ENCODE results near the gene UBC. TPM values are rescaled to one million over a fixed set of nuclear protein-coding genes. Genes with fewer than 3 reads are reported as not detected.

UBC gene
- 1,376 and 1,684 TPM in 2 replicates for polyA plus RNA-seq (2011; rRNA removed)
- 815 and 985 TPM in 2 replicates for polyA minus RNA-seq (2011; rRNA and poly(A)+ RNA removed)

GRCh38 chr12:124914392-124915238, at the start of gene UBC:
Gene UBC, minus strand, starts transcription at chr12:124914650. Its CDS starts 879 bp downstream, at chr12:124913771.
- CTCF ChIA-PET, result interaction anchor here (2.1 to 5.9 kb wide), 2 partner anchors 8 to 26 kb away, joined by 9 to 45 read pairs; no protein-coding TSS in a partner anchor

GRCh38 chr12:124963211-124963610, 48.8 kb upstream of the UBC start:
- TF ChIP-seq, protein P1, sequence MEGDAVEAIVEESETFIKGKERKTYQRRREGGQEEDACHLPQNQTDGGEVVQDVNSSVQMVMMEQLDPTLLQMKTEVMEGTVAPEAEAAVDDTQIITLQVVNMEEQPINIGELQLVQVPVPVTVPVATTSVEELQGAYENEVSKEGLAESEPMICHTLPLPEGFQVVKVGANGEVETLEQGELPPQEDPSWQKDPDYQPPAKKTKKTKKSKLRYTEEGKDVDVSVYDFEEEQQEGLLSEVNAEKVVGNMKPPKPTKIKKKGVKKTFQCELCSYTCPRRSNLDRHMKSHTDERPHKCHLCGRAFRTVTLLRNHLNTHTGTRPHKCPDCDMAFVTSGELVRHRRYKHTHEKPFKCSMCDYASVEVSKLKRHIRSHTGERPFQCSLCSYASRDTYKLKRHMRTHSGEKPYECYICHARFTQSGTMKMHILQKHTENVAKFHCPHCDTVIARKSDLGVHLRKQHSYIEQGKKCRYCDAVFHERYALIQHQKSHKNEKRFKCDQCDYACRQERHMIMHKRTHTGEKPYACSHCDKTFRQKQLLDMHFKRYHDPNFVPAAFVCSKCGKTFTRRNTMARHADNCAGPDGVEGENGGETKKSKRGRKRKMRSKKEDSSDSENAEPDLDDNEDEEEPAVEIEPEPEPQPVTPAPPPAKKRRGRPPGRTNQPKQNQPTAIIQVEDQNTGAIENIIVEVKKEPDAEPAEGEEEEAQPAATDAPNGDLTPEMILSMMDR (IDR thresholded peaks at IDR 0.05; ENCODE audit: low read depth, low read length), result no peak
- Histone ChIP-seq H3K27ac (ENCODE audit: low read depth, low read length) (no peak overlapping the region), H3K4me3 (ENCODE audit: low read depth, low read length) (no peak overlapping the region), H3K9me3 (ENCODE audit: control insufficient read depth, insufficient read depth, low read length) (no peaks in the 10 kb centered on the region; the same call in 1 of the 2 replicates), H3K27me3 (ENCODE audit: control insufficient read depth, insufficient read depth, low read length) (no peaks in the 10 kb centered on the region)
- ChIA-PET POLR2A (no interaction called here), CTCF (interaction anchor here (1.3 kb wide), 1 partner anchor 22 kb away, joined by 3 read pairs; no protein-coding TSS in a partner anchor)
- no peak for DNase-seq (ENCODE audit: low read depth, low spot score)

More at GRCh38 chr12:124914392-124915238, at the start of gene UBC:
- Histone ChIP-seq H3K27ac (ENCODE audit: low read depth, low read length) (peak within 1 kb of the TSS; percentile 100), H3K27me3 (ENCODE audit: control insufficient read depth, insufficient read depth, low read length) (no peaks in the 10 kb centered on the region), H3K4me3 (ENCODE audit: low read depth, low read length) (peak within 1 kb of the TSS; percentile 100), H3K9me3 (ENCODE audit: control insufficient read depth, insufficient read depth, low read length) (peaks cover 6% of the 10 kb centered on the region; the same call in 1 of the 2 replicates)
- TF ChIP-seq, protein P1 (IDR thresholded peaks at IDR 0.05; ENCODE audit: low read depth, low read length), result no peak
- POLR2A ChIA-PET, result interaction anchor here (0.6 to 3.4 kb wide), 14 partner anchors 9 to 1014 kb away, joined by 3 to 65 read pairs (median 6); partner anchors contain the start of gene DHX37
- DNase-seq (ENCODE audit: low read depth, low spot score), result peak; percentile 91

- CTCF ChIA-PET, result interaction anchor here (1.0 kb wide), 1 partner anchor 20 kb away, joined by 4 read pairs; no protein-coding TSS in a partner anchor
- Histone ChIP-seq H3K27ac (ENCODE audit: low read depth, low read length) (no peak overlapping the region), H3K4me3 (ENCODE audit: low read depth, low read length) (no peak overlapping the region), H3K9me3 (ENCODE audit: control insufficient read depth, insufficient read depth, low read length) (no peaks in the 10 kb centered on the region; the same call in 1 of the 2 replicates), H3K27me3 (ENCODE audit: control insufficient read depth, insufficient read depth, low read length) (no peaks in the 10 kb centered on the region)
- TF ChIP-seq, protein P1 (IDR thresholded peaks at IDR 0.05; ENCODE audit: low read depth, low read length), result no peak
- DNase-seq (ENCODE audit: low read depth, low spot score), result no peak
- POLR2A ChIA-PET, result no interaction called here
Measured at GRCh38 chr12:124961055-124961454, 46.6 kb upstream of the UBC start.

DNA sequence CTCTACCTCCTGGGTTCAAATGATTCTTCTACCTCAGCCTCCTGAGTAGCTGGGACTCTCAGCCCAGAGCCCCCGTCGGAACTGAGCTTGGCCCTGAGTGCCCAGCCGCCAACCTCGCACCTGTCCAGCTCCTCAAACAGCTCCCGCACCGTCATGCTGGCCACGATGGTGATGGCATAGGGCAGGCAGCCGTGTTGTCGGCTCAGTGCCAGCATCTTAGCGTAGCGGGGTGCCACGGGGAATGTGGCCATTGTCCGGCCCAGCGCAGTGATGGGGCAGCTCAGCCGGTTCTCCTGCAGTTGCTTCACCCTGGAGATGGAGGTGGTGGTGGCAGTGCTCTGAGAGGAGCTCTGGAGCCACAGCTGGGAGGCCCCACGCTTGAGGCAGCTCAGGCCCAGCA, 42.1 kb upstream of the UBC start:
- H3K27ac ChIP-seq (ENCODE audit: low read depth, low read length), result no peak overlapping the region
- no peak for DNase-seq (ENCODE audit: low read depth, low spot score)
- no peaks in the 10 kb centered on the region for H3K27me3 ChIP-seq (ENCODE audit: control insufficient read depth, insufficient read depth, low read length)
- TF ChIP-seq, protein P1 (IDR thresholded peaks at IDR 0.05; ENCODE audit: low read depth, low read length), result no peak
- ChIA-PET POLR2A (interaction anchor here (0.8 kb wide), 1 partner anchor 15 kb away, joined by 3 read pairs; no protein-coding TSS in a partner anchor), CTCF (no interaction called here)
- no peak overlapping the region for H3K4me3 ChIP-seq (ENCODE audit: low read depth, low read length)
- no peaks in the 10 kb centered on the region for H3K9me3 ChIP-seq (ENCODE audit: control insufficient read depth, insufficient read depth, low read length)

GRCh38 chr12:124954771-124955170, 40.3 kb upstream of the UBC start:
- H3K4me3 ChIP-seq (ENCODE audit: low read depth, low read length), result no peak overlapping the region
- POLR2A ChIA-PET, result no interaction called here
- H3K9me3 ChIP-seq (ENCODE audit: control insufficient read depth, insufficient read depth, low read length), result no peaks in the 10 kb centered on the region
- no peak for DNase-seq (ENCODE audit: low read depth, low spot score)
- CTCF ChIA-PET, result interaction anchor here (2.4 kb wide), 1 partner anchor 14 kb away, joined by 14 read pairs; no protein-coding TSS in a partner anchor
- TF ChIP-seq, protein P1 (IDR thresholded peaks at IDR 0.05; ENCODE audit: low read depth, low read length), result no peak
- H3K27me3 ChIP-seq (ENCODE audit: control insufficient read depth, insufficient read depth, low read length), result no peaks in the 10 kb centered on the region
- no peak overlapping the region for H3K27ac ChIP-seq (ENCODE audit: low read depth, low read length)

Measured in AG04450 (cell line).